ENCODE results near the gene CACNA1A. TPM values are rescaled to one million over a fixed set of nuclear protein-coding genes. Genes with fewer than 3 reads are reported as not detected.

Gene CACNA1A
- total RNA-seq, 2 experiments from 2014 or later: 0.19 to 0.78 TPM

- TF ChIP-seq, protein P1, sequence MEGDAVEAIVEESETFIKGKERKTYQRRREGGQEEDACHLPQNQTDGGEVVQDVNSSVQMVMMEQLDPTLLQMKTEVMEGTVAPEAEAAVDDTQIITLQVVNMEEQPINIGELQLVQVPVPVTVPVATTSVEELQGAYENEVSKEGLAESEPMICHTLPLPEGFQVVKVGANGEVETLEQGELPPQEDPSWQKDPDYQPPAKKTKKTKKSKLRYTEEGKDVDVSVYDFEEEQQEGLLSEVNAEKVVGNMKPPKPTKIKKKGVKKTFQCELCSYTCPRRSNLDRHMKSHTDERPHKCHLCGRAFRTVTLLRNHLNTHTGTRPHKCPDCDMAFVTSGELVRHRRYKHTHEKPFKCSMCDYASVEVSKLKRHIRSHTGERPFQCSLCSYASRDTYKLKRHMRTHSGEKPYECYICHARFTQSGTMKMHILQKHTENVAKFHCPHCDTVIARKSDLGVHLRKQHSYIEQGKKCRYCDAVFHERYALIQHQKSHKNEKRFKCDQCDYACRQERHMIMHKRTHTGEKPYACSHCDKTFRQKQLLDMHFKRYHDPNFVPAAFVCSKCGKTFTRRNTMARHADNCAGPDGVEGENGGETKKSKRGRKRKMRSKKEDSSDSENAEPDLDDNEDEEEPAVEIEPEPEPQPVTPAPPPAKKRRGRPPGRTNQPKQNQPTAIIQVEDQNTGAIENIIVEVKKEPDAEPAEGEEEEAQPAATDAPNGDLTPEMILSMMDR (conservative IDR thresholded peaks at IDR 0.05; ENCODE audit: low read length): no peak
- no peak for TF ChIP-seq EZH2phosphoT487 (IDR thresholded peaks at IDR 0.05; ENCODE audit: borderline replicate concordance, low read depth, low read length)
- no peak for DNase-seq (ENCODE audit: low spot score)
- Histone ChIP-seq H3K4me2 (ENCODE audit: low read length) (no peak overlapping the region), H3K4me1 (ENCODE audit: insufficient read depth, low read length, poor library complexity, severe bottlenecking) (no peaks in the 10 kb centered on the region), H3K9me2 (ENCODE audit: insufficient read depth, low read length) (no peaks in the 10 kb centered on the region), H4K20me1 (ENCODE audit: insufficient read depth, low read length) (no peaks in the 10 kb centered on the region), H3K79me2 (ENCODE audit: insufficient read depth, low read depth, low read length) (no peaks in the 10 kb centered on the region), H3K4me3 (ENCODE audit: low read depth, low read length, poor library complexity, severe bottlenecking) (no peak overlapping the region), H2AFZ (ENCODE audit: low read length) (no peak overlapping the region), H3K27ac (ENCODE audit: low read depth, low read length, poor library complexity, severe bottlenecking) (no peak overlapping the region), H3K36me3 (ENCODE audit: insufficient read depth, low read length) (no peaks in the 10 kb centered on the region), H3K9me3 (ENCODE audit: low read length) (no peaks in the 10 kb centered on the region)
- no TSS peak for BruUV-seq (replicated peaks)
- ChIA-PET POLR2A (no interaction called here), CTCF (ENCODE audit: unreplicated experiment) (no interaction called here)
- intact Hi-C loops (cut with micrococcal nuclease; ENCODE audit: unreplicated experiment): no loop called here
Measured at GRCh38 chr19:13507053-13507611, 853 bp upstream of the CACNA1A start.

- Histone ChIP-seq H4K20me1 (ENCODE audit: insufficient read depth, low read length) (no peaks in the 10 kb centered on the region), H2AFZ (ENCODE audit: low read length) (no peak overlapping the region), H3K9me2 (ENCODE audit: insufficient read depth, low read length) (no peaks in the 10 kb centered on the region), H3K4me1 (ENCODE audit: insufficient read depth, low read length, poor library complexity, severe bottlenecking) (no peaks in the 10 kb centered on the region), H3K79me2 (ENCODE audit: insufficient read depth, low read depth, low read length) (no peaks in the 10 kb centered on the region), H3K4me2 (ENCODE audit: low read length) (no peak overlapping the region), H3K4me3 (ENCODE audit: low read depth, low read length, poor library complexity, severe bottlenecking) (no peak overlapping the region), H3K9me3 (ENCODE audit: low read length) (no peaks in the 10 kb centered on the region), H3K27ac (ENCODE audit: low read depth, low read length, poor library complexity, severe bottlenecking) (no peak overlapping the region), H3K36me3 (ENCODE audit: insufficient read depth, low read length) (no peaks in the 10 kb centered on the region)
- no peak for DNase-seq (ENCODE audit: low spot score)
- intact Hi-C loops (cut with micrococcal nuclease; ENCODE audit: unreplicated experiment): no loop called here
- CTCF ChIA-PET (ENCODE audit: unreplicated experiment): no interaction called here
- TF ChIP-seq EZH2phosphoT487 (IDR thresholded peaks at IDR 0.05; ENCODE audit: borderline replicate concordance, low read depth, low read length): no peak
- TF ChIP-seq, protein P1 (conservative IDR thresholded peaks at IDR 0.05; ENCODE audit: low read length): no peak
- no TSS peak for BruUV-seq (replicated peaks)
- POLR2A ChIA-PET: interaction anchor here (0.6 kb wide), 1 partner anchor 61 kb away, joined by 4 read pairs; no protein-coding TSS in a partner anchor
Measured at GRCh38 chr19:13505761-13506470, 363 bp downstream of the CACNA1A start.

DNA sequence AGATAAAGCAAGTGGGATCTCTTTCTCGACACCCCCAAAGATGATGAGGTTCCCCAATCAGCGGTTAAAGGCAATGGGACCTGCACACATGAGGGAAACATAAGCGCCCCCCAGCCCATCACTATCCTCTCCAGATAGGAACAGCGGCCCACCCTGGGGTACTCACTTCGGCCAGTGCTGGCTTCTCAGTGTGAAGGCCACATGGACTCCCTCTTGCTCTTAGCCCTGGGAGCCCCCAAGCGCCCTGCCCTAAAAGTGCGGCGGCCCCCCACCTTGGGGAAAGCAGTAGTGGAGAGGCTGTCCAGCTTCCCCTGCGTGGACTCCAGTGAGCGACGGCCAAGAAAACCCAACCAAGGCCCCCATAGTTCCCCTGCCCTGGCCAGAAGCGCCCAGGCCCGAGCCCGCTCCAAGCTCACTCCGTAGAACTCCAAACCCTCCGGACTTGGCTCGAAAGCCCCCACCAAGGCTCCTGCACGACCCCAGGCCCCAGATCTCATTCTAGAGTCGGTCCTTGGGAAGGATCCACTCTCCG, 1.0 kb downstream of the CACNA1A start:
- H3K4me2 ChIP-seq (ENCODE audit: low read length): no peak overlapping the region
- intact Hi-C loops (cut with micrococcal nuclease; ENCODE audit: unreplicated experiment): no loop called here
- H3K4me1 ChIP-seq (ENCODE audit: insufficient read depth, low read length, poor library complexity, severe bottlenecking): no peaks in the 10 kb centered on the region
- H3K27ac ChIP-seq (ENCODE audit: low read depth, low read length, poor library complexity, severe bottlenecking): no peak overlapping the region
- CTCF ChIA-PET (ENCODE audit: unreplicated experiment): no interaction called here
- H2AFZ ChIP-seq (ENCODE audit: low read length): no peak overlapping the region
- no peak for DNase-seq (ENCODE audit: low spot score)
- no peak overlapping the region for H3K4me3 ChIP-seq (ENCODE audit: low read depth, low read length, poor library complexity, severe bottlenecking)
- no peaks in the 10 kb centered on the region for H3K9me3 ChIP-seq (ENCODE audit: low read length)
- no peaks in the 10 kb centered on the region for H3K36me3 ChIP-seq (ENCODE audit: insufficient read depth, low read length)
- BruUV-seq (replicated peaks): no TSS peak
- POLR2A ChIA-PET: interaction anchor here (0.6 kb wide), 1 partner anchor 60 kb away, joined by 4 read pairs; no protein-coding TSS in a partner anchor
- TF ChIP-seq EZH2phosphoT487 (IDR thresholded peaks at IDR 0.05; ENCODE audit: borderline replicate concordance, low read depth, low read length): no peak
- TF ChIP-seq, protein P1 (conservative IDR thresholded peaks at IDR 0.05; ENCODE audit: low read length): no peak
- no peaks in the 10 kb centered on the region for H3K79me2 ChIP-seq (ENCODE audit: insufficient read depth, low read depth, low read length)
- H4K20me1 ChIP-seq (ENCODE audit: insufficient read depth, low read length): no peaks in the 10 kb centered on the region
- no peaks in the 10 kb centered on the region for H3K9me2 ChIP-seq (ENCODE audit: insufficient read depth, low read length)
